ENCODE data around the gene MLLT1. TPM values are rescaled to one million over a fixed set of nuclear protein-coding genes. Genes with fewer than 3 reads are reported as not detected.

Gene MLLT1
- total RNA-seq, 2 experiments from 2014 or later = 38.4 to 46.5 TPM

- CTCF ChIA-PET = no interaction called here
These were observed 51.8 kb downstream of the MLLT1 start for GRCh38 chr19:6227936-6228325.

GRCh38 chr19:6227156-6227935 is 52.4 kb downstream of the MLLT1 start:
- no peak overlapping the region for H3K4me3 Mint-ChIP-seq
- H3K4me1 Mint-ChIP-seq = peaks cover 6% of the 10 kb centered on the region
- DNase-seq = no peak
- CTCF ChIA-PET = no interaction called here
- no peaks in the 10 kb centered on the region for H3K27me3 Mint-ChIP-seq
- peaks cover 9% of the 10 kb centered on the region for H3K36me3 Mint-ChIP-seq (ENCODE audit: low read depth)
- POLR2A ChIA-PET = interaction anchor here (0.6 kb wide), 1 partner anchor 60 kb away, joined by 3 read pairs; no protein-coding TSS in a partner anchor
- no peaks in the 10 kb centered on the region for H3K9me3 Mint-ChIP-seq
- H3K27ac Mint-ChIP-seq = peak overlapping the region; percentile 62

More at GRCh38 chr19:6227936-6228325, 51.8 kb downstream of the MLLT1 start:
- no peaks in the 10 kb centered on the region for H3K9me3 Mint-ChIP-seq
- peaks cover 6% of the 10 kb centered on the region for H3K4me1 Mint-ChIP-seq
- no peaks in the 10 kb centered on the region for H3K27me3 Mint-ChIP-seq
- no peak overlapping the region for H3K27ac Mint-ChIP-seq
- peaks cover 9% of the 10 kb centered on the region for H3K36me3 Mint-ChIP-seq (ENCODE audit: low read depth)
- no peak for DNase-seq
- H3K4me3 Mint-ChIP-seq = no peak overlapping the region
- POLR2A ChIA-PET = no interaction called here

GRCh38 chr19:6226444-6227155 is 53.2 kb downstream of the MLLT1 start:
- peak overlapping the region; percentile 62 for H3K27ac Mint-ChIP-seq
- no peaks in the 10 kb centered on the region for H3K9me3 Mint-ChIP-seq
- peaks cover 11% of the 10 kb centered on the region for H3K36me3 Mint-ChIP-seq (ENCODE audit: low read depth)
- ChIA-PET CTCF (interaction anchor here (0.7 kb wide), 1 partner anchor 637 kb away, joined by 3 read pairs; no protein-coding TSS in a partner anchor), POLR2A (no interaction called here)
- peaks cover 6% of the 10 kb centered on the region for H3K4me1 Mint-ChIP-seq
- H3K4me3 Mint-ChIP-seq = no peak overlapping the region
- no peak for DNase-seq
- H3K27me3 Mint-ChIP-seq = no peaks in the 10 kb centered on the region

- Mint-ChIP-seq H3K27me3 (no peaks in the 10 kb centered on the region), H3K4me1 (peaks cover 6% of the 10 kb centered on the region), H3K27ac (no peak overlapping the region), H3K4me3 (no peak overlapping the region), H3K9me3 (no peaks in the 10 kb centered on the region), H3K36me3 (ENCODE audit: low read depth) (peaks cover 11% of the 10 kb centered on the region)
- CTCF ChIA-PET = interaction anchor here (0.7 to 0.8 kb wide), 2 partner anchors 21 to 638 kb away, joined by 3 read pairs; no protein-coding TSS in a partner anchor
- DNase-seq = no peak
- POLR2A ChIA-PET = no interaction called here
These were observed 53.8 kb downstream of the MLLT1 start for GRCh38 chr19:6226012-6226411.

DNA sequence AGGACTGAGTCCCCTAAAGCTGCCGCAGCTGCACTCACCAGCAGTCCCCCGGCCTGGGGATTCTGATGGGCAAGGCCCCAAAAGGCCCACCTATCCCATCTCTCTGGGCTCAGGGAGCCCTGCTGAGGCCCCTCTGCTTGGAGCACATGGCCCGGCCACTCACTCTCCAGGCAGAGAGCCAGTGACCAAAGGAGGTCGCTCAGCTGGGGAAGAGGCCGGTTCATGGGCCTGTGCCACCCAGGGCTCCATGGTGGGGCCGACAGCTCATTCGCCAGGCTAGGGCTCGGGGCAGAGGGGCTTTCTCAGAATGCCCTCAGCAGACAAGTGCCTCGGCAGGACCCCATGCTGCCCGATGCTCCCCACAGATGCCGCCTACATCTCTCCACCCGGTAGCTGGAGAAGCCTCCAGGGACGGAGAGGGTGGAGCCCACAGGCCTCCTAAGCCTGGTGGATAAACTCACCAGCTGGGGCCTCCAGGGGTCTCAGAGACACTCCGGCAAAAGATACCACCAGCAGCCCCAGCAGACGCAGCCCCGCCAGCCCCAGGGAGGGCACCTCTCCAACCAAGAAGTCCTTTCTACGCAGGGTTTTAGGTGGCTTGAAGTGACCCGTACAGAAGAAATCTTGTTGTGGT is 54.4 kb downstream of the MLLT1 start:
- Mint-ChIP-seq H3K27ac (no peak overlapping the region), H3K27me3 (no peaks in the 10 kb centered on the region), H3K4me1 (peaks cover 2% of the 10 kb centered on the region), H3K36me3 (ENCODE audit: low read depth) (peaks cover 8% of the 10 kb centered on the region), H3K4me3 (no peak overlapping the region), H3K9me3 (no peaks in the 10 kb centered on the region)
- CTCF ChIA-PET = interaction anchor here (0.8 to 1.0 kb wide), 2 partner anchors 22 to 213 kb away, joined by 3 to 4 read pairs; no protein-coding TSS in a partner anchor
- POLR2A ChIA-PET = no interaction called here
- no peak for DNase-seq

GRCh38 chr19:6224308-6224675 is 55.5 kb downstream of the MLLT1 start:
- H3K4me3 Mint-ChIP-seq = no peak overlapping the region
- no peaks in the 10 kb centered on the region for H3K4me1 Mint-ChIP-seq
- no peaks in the 10 kb centered on the region for H3K27me3 Mint-ChIP-seq
- ChIA-PET POLR2A (no interaction called here), CTCF (interaction anchor here (1.0 kb wide), 1 partner anchor 214 kb away, joined by 4 read pairs; no protein-coding TSS in a partner anchor)
- DNase-seq = no peak
- H3K36me3 Mint-ChIP-seq (ENCODE audit: low read depth) = peaks cover 4% of the 10 kb centered on the region
- no peaks in the 10 kb centered on the region for H3K9me3 Mint-ChIP-seq
- H3K27ac Mint-ChIP-seq = no peak overlapping the region

- Mint-ChIP-seq H3K9me3 (no peaks in the 10 kb centered on the region), H3K27me3 (no peaks in the 10 kb centered on the region), H3K27ac (no peak overlapping the region), H3K4me3 (no peak overlapping the region), H3K4me1 (no peaks in the 10 kb centered on the region), H3K36me3 (ENCODE audit: low read depth) (peaks cover 4% of the 10 kb centered on the region)
- DNase-seq = no peak
- ChIA-PET POLR2A (no interaction called here), CTCF (interaction anchor here (0.6 kb wide), 1 partner anchor 417 kb away, joined by 3 read pairs; no protein-coding TSS in a partner anchor)
These were observed 56.1 kb downstream of the MLLT1 start for GRCh38 chr19:6223461-6224307.

GRCh38 chr19:6222884-6223283 is 56.9 kb downstream of the MLLT1 start:
- POLR2A ChIA-PET = no interaction called here
- CTCF ChIA-PET = interaction anchor here (0.6 kb wide), 2 partner anchors 20 to 416 kb away, joined by 3 read pairs; no protein-coding TSS in a partner anchor
- no peak overlapping the region for H3K4me3 Mint-ChIP-seq
- no peak for DNase-seq
- H3K27me3 Mint-ChIP-seq = no peaks in the 10 kb centered on the region
- no peaks in the 10 kb centered on the region for H3K9me3 Mint-ChIP-seq
- H3K36me3 Mint-ChIP-seq (ENCODE audit: low read depth) = peaks cover 4% of the 10 kb centered on the region
- peaks cover 2% of the 10 kb centered on the region for H3K4me1 Mint-ChIP-seq
- no peak overlapping the region for H3K27ac Mint-ChIP-seq

GRCh38 chr19:6221878-6222746 is 57.7 kb downstream of the MLLT1 start:
- Mint-ChIP-seq H3K4me1 (peaks cover 2% of the 10 kb centered on the region), H3K9me3 (no peaks in the 10 kb centered on the region), H3K4me3 (no peak overlapping the region), H3K27me3 (no peaks in the 10 kb centered on the region), H3K36me3 (ENCODE audit: low read depth) (peaks cover 4% of the 10 kb centered on the region), H3K27ac (no peak overlapping the region)
- CTCF ChIA-PET = no interaction called here
- POLR2A ChIA-PET = no interaction called here
- no peak for DNase-seq

GRCh38 chr19:6221220-6221877 is 58.4 kb downstream of the MLLT1 start:
- H3K9me3 Mint-ChIP-seq = no peaks in the 10 kb centered on the region
- H3K36me3 Mint-ChIP-seq (ENCODE audit: low read depth) = peaks cover 4% of the 10 kb centered on the region
- no peaks in the 10 kb centered on the region for H3K27me3 Mint-ChIP-seq
- H3K27ac Mint-ChIP-seq = no peak overlapping the region
- POLR2A ChIA-PET = no interaction called here
- H3K4me1 Mint-ChIP-seq = peaks cover 2% of the 10 kb centered on the region
- no peak for DNase-seq
- CTCF ChIA-PET = no interaction called here
- H3K4me3 Mint-ChIP-seq = no peak overlapping the region

- peaks cover 2% of the 10 kb centered on the region for H3K4me1 Mint-ChIP-seq
- H3K27me3 Mint-ChIP-seq = no peaks in the 10 kb centered on the region
- no peak overlapping the region for H3K27ac Mint-ChIP-seq
- DNase-seq = no peak
- POLR2A ChIA-PET = no interaction called here
- H3K4me3 Mint-ChIP-seq = no peak overlapping the region
- H3K9me3 Mint-ChIP-seq = no peaks in the 10 kb centered on the region
- peaks cover 2% of the 10 kb centered on the region for H3K36me3 Mint-ChIP-seq (ENCODE audit: low read depth)
- CTCF ChIA-PET = no interaction called here
These were observed 59.2 kb downstream of the MLLT1 start for GRCh38 chr19:6220385-6221191.

Data from activated CD4-positive, alpha-beta T cell treated with anti-CD3 and anti-CD28 coated beads, Interleukin-2, amount 10 ng/mL, durations not matched to agents 7 days and 5 days (primary cell).